Activated naive CD8-positive, alpha-beta T cell (primary cell): Measurements from ENCODE around the gene SYS1.

ENCODE experiments used
- H3K27ac Mint-ChIP-seq: one replicate; pipeline ENCODE4 v1.8.0; 2021; ENCODE audit warnings: mixed read lengths
- H3K27me3 Mint-ChIP-seq: one replicate; pipeline ENCODE4 v1.8.0; 2021; ENCODE audit warnings: mixed read lengths
- H3K36me3 Mint-ChIP-seq: one replicate; pipeline ENCODE4 v1.8.0; 2021; ENCODE audit warnings: mixed read lengths
- H3K4me1 Mint-ChIP-seq: one replicate; pipeline ENCODE4 v1.8.0; 2021; ENCODE audit warnings: low read depth, mixed read lengths
- H3K4me3 Mint-ChIP-seq: one replicate; pipeline ENCODE4 v1.8.0; 2021; ENCODE audit warnings: mild to moderate bottlenecking, mixed read lengths
- H3K9me3 Mint-ChIP-seq: one replicate; pipeline ENCODE4 v1.8.0; 2021; ENCODE audit warnings: low read depth, mixed read lengths

Gene SYS1

GRCh38 chr20:45359406-45360148 is 3.4 kb upstream of the SYS1 start:
- Mint-ChIP-seq H3K9me3 (no peaks in the 10 kb centered on the region), H3K27me3 (no peaks in the 10 kb centered on the region), H3K4me3 (no peak overlapping the region), H3K36me3 (no peaks in the 10 kb centered on the region), H3K27ac (no peak overlapping the region), H3K4me1 (peaks cover 41% of the 10 kb centered on the region)

DNA sequence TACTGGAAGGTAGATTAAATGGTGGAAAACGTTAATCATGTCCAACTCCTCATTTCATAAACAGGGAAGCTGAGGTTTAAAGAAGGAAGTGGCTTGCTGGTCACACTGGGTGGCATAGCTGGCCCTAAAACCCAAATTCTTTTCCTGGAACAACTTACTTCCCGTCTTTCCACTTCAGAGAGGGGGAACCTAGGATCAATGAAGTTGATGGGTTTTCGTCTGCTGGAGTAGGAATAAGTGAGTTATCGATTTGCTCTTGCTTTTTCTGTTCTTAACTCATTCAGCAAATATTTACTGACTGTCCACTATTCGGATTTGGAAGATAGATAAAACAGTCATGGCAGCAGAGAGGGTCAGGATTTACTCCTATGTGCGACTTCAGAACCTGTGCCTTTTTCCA is 1.2 kb upstream of the SYS1 start:
- no peaks in the 10 kb centered on the region for H3K27me3 Mint-ChIP-seq
- no peaks in the 10 kb centered on the region for H3K9me3 Mint-ChIP-seq
- no peaks in the 10 kb centered on the region for H3K36me3 Mint-ChIP-seq
- H3K4me3 Mint-ChIP-seq = no peak overlapping the region
- no peak overlapping the region for H3K27ac Mint-ChIP-seq
- peaks cover 41% of the 10 kb centered on the region for H3K4me1 Mint-ChIP-seq

GRCh38 chr20:45363611-45364492 is 896 bp downstream of the SYS1 start:
- Mint-ChIP-seq H3K4me1 (peaks cover 52% of the 10 kb centered on the region), H3K27ac (peak overlapping the region; percentile 98)

DNA sequence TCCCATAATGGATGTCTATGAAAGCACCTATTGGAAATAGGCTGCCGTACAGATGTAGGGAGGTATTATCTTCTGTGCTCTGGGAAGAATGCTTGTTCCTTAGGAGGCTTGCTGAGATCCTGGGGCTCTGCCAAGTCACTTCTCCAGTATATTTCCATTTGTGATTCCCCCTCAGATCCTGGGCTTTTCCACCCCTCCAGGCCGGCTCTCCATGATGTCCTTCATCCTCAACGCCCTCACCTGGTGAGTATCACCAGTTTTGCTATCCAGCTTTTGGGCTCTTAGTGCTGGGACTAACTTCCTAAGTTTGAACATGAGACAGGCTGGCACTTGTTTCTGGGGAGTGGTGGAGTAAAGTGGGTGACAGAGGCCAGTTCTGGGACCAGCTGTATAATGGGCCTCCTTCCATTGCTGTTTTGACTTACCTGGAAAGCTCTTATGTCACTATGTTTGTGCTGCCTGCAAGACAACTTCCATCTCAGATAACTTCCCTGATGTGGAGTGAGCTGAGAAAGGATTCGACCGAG is 2.6 kb downstream of the SYS1 start:
- Mint-ChIP-seq H3K27ac (peak overlapping the region; percentile 54), H3K9me3 (no peaks in the 10 kb centered on the region), H3K27me3 (no peaks in the 10 kb centered on the region), H3K4me3 (peak overlapping the region; percentile 99), H3K36me3 (peaks cover 4% of the 10 kb centered on the region), H3K4me1 (peaks cover 57% of the 10 kb centered on the region)

More at GRCh38 chr20:45363611-45364492, 896 bp downstream of the SYS1 start:
- H3K27me3 Mint-ChIP-seq = no peaks in the 10 kb centered on the region
- H3K9me3 Mint-ChIP-seq = no peaks in the 10 kb centered on the region
- peaks cover 4% of the 10 kb centered on the region for H3K36me3 Mint-ChIP-seq
- H3K4me3 Mint-ChIP-seq = peak overlapping the region; percentile 99

DNA sequence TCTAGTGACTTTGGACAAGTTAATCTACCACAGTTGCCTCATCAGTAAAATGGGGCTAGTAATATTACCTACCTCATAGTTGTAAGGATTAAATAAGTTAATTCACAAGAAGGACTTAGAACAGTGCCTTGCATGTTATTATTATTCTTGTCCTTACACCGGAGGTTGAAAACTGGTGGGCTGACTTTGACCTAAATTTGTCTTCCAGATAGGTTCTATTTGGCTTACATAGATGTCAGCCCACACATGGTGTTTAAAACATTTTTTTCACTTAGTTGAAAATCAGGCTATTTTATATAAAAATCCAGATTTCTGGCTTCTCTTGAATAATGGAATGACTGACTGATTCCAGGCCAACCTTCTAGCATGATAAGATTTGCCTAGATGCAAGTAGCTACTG is 3.2 kb downstream of the SYS1 start:
- Mint-ChIP-seq H3K9me3 (no peaks in the 10 kb centered on the region), H3K4me3 (no peak overlapping the region), H3K27me3 (no peaks in the 10 kb centered on the region), H3K36me3 (peaks cover 4% of the 10 kb centered on the region), H3K4me1 (peaks cover 59% of the 10 kb centered on the region), H3K27ac (peak overlapping the region; percentile 64)

DNA sequence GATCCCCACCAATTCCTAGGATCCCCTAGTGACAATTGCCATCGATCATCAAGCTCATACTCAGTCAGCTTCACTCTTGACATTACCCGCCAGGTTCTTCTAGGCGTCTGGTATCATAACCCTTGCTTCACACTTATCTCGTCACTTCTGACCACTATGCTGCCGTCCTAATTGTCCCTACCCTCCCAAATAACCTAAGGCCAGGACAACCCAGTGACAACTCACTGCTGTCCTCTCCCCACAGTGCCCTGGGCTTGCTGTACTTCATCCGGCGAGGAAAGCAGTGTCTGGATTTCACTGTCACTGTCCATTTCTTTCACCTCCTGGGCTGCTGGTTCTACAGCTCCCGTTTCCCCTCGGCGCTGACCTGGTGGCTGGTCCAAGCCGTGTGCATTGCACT is 3.7 kb downstream of the SYS1 start:
- H3K36me3 Mint-ChIP-seq = peaks cover 4% of the 10 kb centered on the region

GRCh38 chr20:45367126-45367525 is 4.2 kb downstream of the SYS1 start:
- Mint-ChIP-seq H3K27me3 (no peaks in the 10 kb centered on the region), H3K4me3 (no peak overlapping the region), H3K4me1 (peaks cover 64% of the 10 kb centered on the region), H3K9me3 (no peaks in the 10 kb centered on the region), H3K27ac (peak overlapping the region; percentile 64), H3K36me3 (peaks cover 4% of the 10 kb centered on the region)

More for the DNA sequence above, 3.7 kb downstream of the SYS1 start:
- Mint-ChIP-seq H3K4me1 (peaks cover 60% of the 10 kb centered on the region), H3K27ac (peak overlapping the region; percentile 64), H3K27me3 (no peaks in the 10 kb centered on the region), H3K4me3 (no peak overlapping the region), H3K9me3 (no peaks in the 10 kb centered on the region)

- Mint-ChIP-seq H3K4me3 (peak overlapping the region; percentile 70), H3K9me3 (no peaks in the 10 kb centered on the region), H3K27me3 (no peaks in the 10 kb centered on the region), H3K27ac (peak overlapping the region; percentile 87), H3K4me1 (peaks cover 67% of the 10 kb centered on the region), H3K36me3 (peaks cover 4% of the 10 kb centered on the region)
Observed at GRCh38 chr20:45368221-45368980, 5.4 kb downstream of the SYS1 start.

DNA sequence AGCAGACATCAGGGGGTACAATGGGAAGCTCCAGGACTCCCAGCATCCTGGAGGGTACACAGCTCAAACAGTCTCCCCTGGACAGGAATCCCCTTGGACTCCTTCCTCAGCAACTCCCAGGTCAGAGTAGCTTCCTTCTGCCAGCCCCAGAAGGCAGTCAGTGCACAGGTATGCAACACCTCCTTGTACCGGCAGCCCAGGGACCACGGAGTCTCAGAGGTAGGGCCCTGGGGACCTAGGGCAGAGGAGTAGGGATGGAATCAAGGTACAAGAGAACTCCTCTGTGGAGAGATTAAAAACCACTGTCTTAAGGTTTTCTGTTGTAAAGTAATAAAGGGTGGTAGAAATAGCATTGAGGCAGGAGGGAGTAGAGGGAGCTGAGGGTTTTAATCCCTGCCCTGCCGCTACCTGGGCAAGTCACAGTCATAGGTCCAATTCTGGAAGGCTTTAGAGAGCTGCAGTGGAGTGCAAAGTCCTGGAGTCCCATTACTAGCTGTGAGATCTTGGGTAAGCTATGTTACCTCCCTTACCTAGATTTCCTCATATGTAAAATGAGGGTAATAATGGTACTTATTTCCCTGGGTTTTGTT is 7.7 kb downstream of the SYS1 start:
- Mint-ChIP-seq H3K4me1 (peaks cover 57% of the 10 kb centered on the region), H3K36me3 (peaks cover 4% of the 10 kb centered on the region), H3K27ac (no peak overlapping the region), H3K9me3 (no peaks in the 10 kb centered on the region), H3K27me3 (no peaks in the 10 kb centered on the region), H3K4me3 (no peak overlapping the region)

GRCh38 chr20:45372241-45372640 is 9.3 kb downstream of the SYS1 start:
- H3K27ac Mint-ChIP-seq = no peak overlapping the region
- peak overlapping the region; percentile 53 for H3K4me3 Mint-ChIP-seq
- H3K9me3 Mint-ChIP-seq = no peaks in the 10 kb centered on the region
- peaks cover 4% of the 10 kb centered on the region for H3K36me3 Mint-ChIP-seq
- peaks cover 46% of the 10 kb centered on the region for H3K4me1 Mint-ChIP-seq
- no peaks in the 10 kb centered on the region for H3K27me3 Mint-ChIP-seq

DNA sequence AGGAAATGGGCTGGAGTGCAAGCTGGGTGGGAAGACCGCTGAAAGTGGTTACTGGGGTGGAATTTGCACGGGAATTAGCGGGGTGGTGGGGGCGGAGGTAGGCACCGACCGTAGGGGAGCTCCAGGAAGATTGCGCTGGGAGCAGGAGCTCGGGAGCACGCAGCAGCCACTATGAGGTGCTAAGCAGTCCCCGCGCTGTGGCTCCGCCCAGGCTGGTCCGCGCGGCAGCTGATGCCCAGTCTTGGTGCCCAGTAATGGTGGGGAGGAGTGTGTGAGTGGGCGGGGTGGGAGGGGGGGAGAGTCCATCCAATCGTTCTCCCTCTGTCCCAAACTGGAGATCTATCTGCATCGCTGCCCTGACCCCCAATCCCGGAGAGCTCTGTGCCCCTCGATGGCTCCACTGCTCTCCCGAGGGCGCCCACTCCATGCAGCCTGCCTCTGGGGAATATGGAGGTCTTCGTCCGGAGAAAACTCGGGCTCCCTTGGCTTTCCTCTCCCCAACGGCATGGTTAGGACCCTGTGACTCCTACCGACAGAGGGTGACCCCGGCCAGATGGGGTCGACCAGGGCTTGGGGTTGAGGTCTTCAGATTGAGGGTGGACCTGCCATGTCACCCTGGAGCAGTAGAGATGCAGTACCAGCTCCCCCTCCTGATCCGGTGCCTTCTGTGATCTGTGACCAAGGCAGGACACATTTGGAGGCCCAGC is 9.8 kb downstream of the SYS1 start:
- Mint-ChIP-seq H3K4me1 (peaks cover 40% of the 10 kb centered on the region), H3K27ac (peak overlapping the region; percentile 90), H3K36me3 (peaks cover 4% of the 10 kb centered on the region), H3K27me3 (no peaks in the 10 kb centered on the region), H3K9me3 (no peaks in the 10 kb centered on the region), H3K4me3 (peak overlapping the region; percentile 91)

- Mint-ChIP-seq H3K27ac (peak overlapping the region; percentile 90), H3K27me3 (no peaks in the 10 kb centered on the region), H3K4me3 (peak overlapping the region; percentile 91), H3K9me3 (no peaks in the 10 kb centered on the region), H3K4me1 (peaks cover 33% of the 10 kb centered on the region), H3K36me3 (no peaks in the 10 kb centered on the region)
Observed at GRCh38 chr20:45373353-45374100, 10.6 kb downstream of the SYS1 start.

GRCh38 chr20:45374101-45374467 is 11.1 kb downstream of the SYS1 start:
- Mint-ChIP-seq H3K9me3 (no peaks in the 10 kb centered on the region), H3K27ac (peak overlapping the region; percentile 90), H3K4me1 (peaks cover 28% of the 10 kb centered on the region), H3K36me3 (no peaks in the 10 kb centered on the region), H3K4me3 (peak overlapping the region; percentile 91), H3K27me3 (no peaks in the 10 kb centered on the region)
